Measurements from ENCODE around the gene SLC29A2. TPM values are rescaled to one million over a fixed set of nuclear protein-coding genes. Genes with fewer than 3 reads are reported as not detected.
"Not testable (repeated sequence)": the region's sequence is repeated elsewhere in the genome, so short reads cannot be mapped to it uniquely, and the experiment has no call there.

SLC29A2 gene
- total and polyA plus RNA-seq, 2 donors = 1.1 to 2.1 TPM

DNA sequence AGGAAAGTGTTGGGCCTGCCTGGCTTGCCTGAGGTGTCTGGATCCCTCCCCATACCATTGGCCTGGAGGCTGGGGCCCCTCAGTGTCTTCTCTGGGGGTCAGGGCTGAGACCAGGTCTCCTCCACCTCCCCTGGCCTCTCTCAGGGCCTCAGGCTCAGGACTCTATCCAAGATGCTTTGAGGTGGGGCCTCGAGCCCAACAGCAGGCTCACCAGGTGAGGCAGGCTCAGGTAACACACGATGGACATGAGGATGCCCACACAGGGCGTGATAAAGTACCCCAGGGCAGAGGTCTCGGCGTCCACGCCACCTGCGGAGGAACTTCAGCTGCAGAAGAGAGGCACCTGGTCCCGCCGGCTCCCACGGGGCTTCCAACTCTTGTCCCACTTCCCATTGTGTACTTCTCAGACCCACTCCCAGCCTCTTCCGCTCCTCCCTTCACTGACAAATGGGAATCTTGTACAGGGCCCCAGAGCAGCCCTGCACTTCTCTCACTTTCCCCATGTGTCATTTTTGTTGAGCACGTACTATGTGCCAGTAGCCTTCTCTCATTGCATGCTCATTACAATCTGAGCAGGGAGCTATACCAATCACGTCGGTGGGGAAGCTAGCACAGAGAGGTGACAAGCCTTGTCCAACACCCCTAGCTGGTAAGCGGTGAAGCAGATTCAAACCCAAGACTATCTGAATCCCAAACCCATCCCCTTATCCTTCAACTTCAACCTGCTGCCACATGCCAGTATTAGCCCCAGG lies 3.8 kb downstream of the SLC29A2 start:
- Histone ChIP-seq H3K4me1 (ENCODE audit: insufficient read depth) (no peaks in the 10 kb centered on the region), H3K4me3 (ENCODE audit: low read depth, low read length) (no peak overlapping the region), H3K36me3 (ENCODE audit: insufficient read depth) (no peaks in the 10 kb centered on the region), H3K27ac (ENCODE audit: low read depth) (no peak overlapping the region)
- DNase-seq (ENCODE audit: extremely low spot score) = no peak
- WGBS = 89% methylated on average over 15 of the region's 15 CpGs

- Histone ChIP-seq H3K4me3 (ENCODE audit: low read depth, low read length) (no peak overlapping the region), H3K36me3 (ENCODE audit: insufficient read depth) (no peaks in the 10 kb centered on the region), H3K27ac (ENCODE audit: low read depth) (no peak overlapping the region), H3K4me1 (ENCODE audit: insufficient read depth) (no peaks in the 10 kb centered on the region)
- no peak for DNase-seq (ENCODE audit: extremely low spot score)
- WGBS = 95% methylated on average over 8 of the region's 8 CpGs
These were observed 4.6 kb downstream of the SLC29A2 start for GRCh38 chr11:66366844-66367477.

DNA sequence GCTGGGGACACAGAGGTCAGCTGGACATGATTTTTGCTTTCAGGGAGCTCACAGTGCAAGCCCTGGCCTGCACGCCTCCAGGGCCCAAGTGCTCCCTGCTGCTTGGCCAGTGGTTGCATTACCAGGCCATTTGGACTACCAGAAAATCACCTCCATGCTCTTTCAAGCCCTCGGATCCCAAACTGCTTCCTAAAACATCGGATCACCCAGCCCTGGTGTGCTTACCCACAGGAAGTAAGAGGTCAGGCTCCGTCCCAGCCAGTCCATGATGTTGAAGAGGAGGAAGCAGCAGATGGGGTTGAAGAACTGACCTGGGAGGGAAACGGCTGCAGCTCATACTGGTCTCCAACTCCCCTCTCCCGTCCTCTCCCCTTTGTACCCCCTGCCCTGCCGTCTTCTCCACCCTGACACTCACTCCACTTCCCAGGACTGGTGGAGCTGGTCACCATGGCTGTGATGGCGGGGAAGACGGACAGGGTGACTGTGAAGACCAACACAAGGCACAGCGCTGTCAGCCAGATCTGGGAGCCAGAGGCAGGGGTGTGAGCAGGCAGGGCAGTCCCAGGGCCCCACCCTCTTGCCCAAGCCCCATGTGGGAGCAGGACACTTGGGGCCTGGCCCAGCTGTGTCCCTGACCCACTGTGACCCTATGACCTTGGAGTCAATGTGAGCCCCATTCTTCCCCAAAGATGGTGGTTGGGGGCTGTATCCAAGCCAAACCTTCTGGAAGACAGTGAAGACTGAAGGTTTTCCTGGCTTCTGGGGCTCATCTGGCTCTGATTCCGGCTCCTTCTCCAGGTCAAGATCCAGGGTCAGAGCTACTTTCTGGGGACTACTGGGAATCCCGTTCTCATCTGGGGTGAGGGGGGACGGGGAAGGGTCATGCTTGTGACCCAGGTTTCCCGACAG lies 5.6 kb downstream of the SLC29A2 start:
- no peak for DNase-seq (ENCODE audit: extremely low spot score)
- Histone ChIP-seq H3K27ac (ENCODE audit: low read depth) (no peak overlapping the region), H3K4me1 (ENCODE audit: insufficient read depth) (no peaks in the 10 kb centered on the region), H3K4me3 (ENCODE audit: low read depth, low read length) (no peak overlapping the region), H3K36me3 (ENCODE audit: insufficient read depth) (no peaks in the 10 kb centered on the region)
- WGBS = 77% methylated on average over 14 of the region's 14 CpGs

GRCh38 chr11:66365166-66365565 lies 6.4 kb downstream of the SLC29A2 start:
- no peak overlapping the region for H3K27ac ChIP-seq (ENCODE audit: low read depth)
- 91% methylated on average over 6 of the region's 6 CpGs for WGBS
- H3K4me1 ChIP-seq (ENCODE audit: insufficient read depth) = no peaks in the 10 kb centered on the region
- no peak for DNase-seq (ENCODE audit: extremely low spot score)
- no peaks in the 10 kb centered on the region for H3K36me3 ChIP-seq (ENCODE audit: insufficient read depth)
- no peak overlapping the region for H3K4me3 ChIP-seq (ENCODE audit: low read depth, low read length)

GRCh38 chr11:66363805-66364535 lies 7.6 kb downstream of the SLC29A2 start:
- WGBS = 68% methylated on average over 15 of the region's 15 CpGs
- Histone ChIP-seq H3K27ac (ENCODE audit: low read depth) (no peak overlapping the region), H3K4me3 (ENCODE audit: low read depth, low read length) (no peak overlapping the region), H3K36me3 (ENCODE audit: insufficient read depth) (no peaks in the 10 kb centered on the region), H3K4me1 (ENCODE audit: insufficient read depth) (no peaks in the 10 kb centered on the region)
- DNase-seq (ENCODE audit: extremely low spot score) = no peak

DNA sequence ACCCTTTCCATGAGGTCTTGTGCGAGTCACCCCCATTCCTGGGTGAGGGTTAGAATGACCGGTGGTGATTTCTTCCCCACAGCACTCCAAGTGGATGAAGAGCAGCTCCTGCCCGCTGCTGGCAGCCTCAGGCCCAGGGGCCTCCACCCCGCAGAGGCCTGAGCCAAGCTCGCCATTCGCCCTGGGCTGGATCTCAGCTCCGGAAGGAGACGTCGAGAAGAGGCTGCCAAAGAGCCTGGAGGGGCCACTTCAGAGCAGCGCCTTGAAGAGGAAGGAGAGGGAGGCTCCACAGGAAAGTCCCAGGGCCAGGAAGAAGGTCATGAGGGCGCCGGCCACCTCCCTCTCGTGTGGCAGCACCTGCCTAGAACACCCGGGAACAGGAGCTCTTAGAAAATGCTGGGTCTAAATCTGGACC lies 8.4 kb downstream of the SLC29A2 start:
- no peak for DNase-seq (ENCODE audit: extremely low spot score)
- H3K4me1 ChIP-seq (ENCODE audit: insufficient read depth) = no peaks in the 10 kb centered on the region
- H3K36me3 ChIP-seq (ENCODE audit: insufficient read depth) = no peaks in the 10 kb centered on the region
- WGBS = 91% methylated on average over 14 of the region's 14 CpGs
- H3K27ac ChIP-seq (ENCODE audit: low read depth) = no peak overlapping the region
- H3K4me3 ChIP-seq (ENCODE audit: low read depth, low read length) = no peak overlapping the region

- H3K27ac ChIP-seq (ENCODE audit: low read depth) = no peak overlapping the region
- no peak for DNase-seq (ENCODE audit: extremely low spot score)
- 91% methylated on average over 9 of the region's 9 CpGs for WGBS
- H3K4me3 ChIP-seq (ENCODE audit: low read depth, low read length) = no peak overlapping the region
- no peaks in the 10 kb centered on the region for H3K4me1 ChIP-seq (ENCODE audit: insufficient read depth)
- H3K36me3 ChIP-seq (ENCODE audit: insufficient read depth) = no peaks in the 10 kb centered on the region
These were observed 8.9 kb downstream of the SLC29A2 start for GRCh38 chr11:66362481-66363147.

DNA sequence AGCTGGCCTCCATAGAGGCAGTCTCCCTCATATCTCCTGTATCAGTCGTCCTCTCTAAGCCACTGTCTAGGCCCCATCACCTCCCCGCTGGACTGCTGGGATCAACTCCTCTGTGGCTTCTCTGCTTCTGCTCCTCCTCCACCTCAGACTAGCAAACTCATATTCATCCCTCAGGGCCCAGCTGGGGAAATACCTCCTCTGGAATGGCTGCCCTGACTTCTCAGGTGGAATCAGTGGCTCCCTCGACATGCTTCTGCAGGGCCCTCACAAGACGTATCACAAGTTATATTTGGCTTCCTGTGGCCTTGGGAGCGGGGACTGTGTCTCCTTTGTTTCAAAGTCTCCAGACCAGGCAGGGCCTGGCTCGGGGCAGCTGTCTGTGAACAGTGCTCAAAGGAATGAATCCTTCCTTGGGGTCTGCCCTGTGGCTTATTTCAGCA lies 10.0 kb downstream of the SLC29A2 start:
- DNase-seq (ENCODE audit: extremely low spot score) = no peak

DNA sequence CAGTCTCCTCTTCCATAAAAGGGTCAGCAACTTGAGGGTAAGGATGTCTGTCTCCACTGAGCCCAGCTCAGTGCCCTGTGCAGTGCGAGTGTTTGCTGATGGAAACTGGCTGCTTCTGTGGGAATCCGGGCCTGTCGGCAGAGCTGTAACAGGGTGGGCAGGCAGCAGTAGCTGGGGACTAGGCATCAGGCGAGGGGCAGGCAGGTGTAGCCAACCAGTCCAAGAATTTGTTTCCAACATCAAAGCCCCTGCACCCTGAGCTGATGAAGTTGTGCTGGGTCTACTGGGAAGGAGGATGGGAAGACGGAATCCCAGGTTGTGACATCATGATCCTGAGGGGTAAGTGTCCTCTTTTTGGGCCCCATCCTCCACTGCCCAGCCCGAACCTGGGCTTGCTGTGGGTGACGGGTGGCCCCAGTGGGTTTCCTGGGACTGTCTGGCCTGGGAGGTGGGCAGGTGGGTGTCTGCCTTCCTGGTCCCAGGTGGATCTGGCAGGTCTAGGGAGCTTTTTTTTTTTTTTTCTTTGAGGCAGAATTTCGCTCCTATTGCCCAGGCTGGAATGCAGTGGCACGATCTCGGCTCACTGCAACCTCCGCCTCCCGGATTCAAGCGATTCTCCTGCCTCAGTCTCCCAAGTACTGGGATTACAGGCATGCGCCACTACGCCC lies 11.0 kb downstream of the SLC29A2 start:
- no peak for DNase-seq (ENCODE audit: extremely low spot score)

More for the DNA sequence above, 10.0 kb downstream of the SLC29A2 start:
- H3K4me3 ChIP-seq (ENCODE audit: low read depth, low read length) = no peak overlapping the region
- no peaks in the 10 kb centered on the region for H3K36me3 ChIP-seq (ENCODE audit: insufficient read depth)
- H3K27ac ChIP-seq (ENCODE audit: low read depth) = no peak overlapping the region
- 81% methylated on average over 6 of the region's 6 CpGs for WGBS
- no peaks in the 10 kb centered on the region for H3K4me1 ChIP-seq (ENCODE audit: insufficient read depth)

GRCh38 chr11:66359662-66360087 lies 11.9 kb downstream of the SLC29A2 start:
- no peak overlapping the region for H3K4me3 ChIP-seq (ENCODE audit: low read depth, low read length)
- H3K4me1 ChIP-seq (ENCODE audit: insufficient read depth) = no peaks in the 10 kb centered on the region
- H3K27ac ChIP-seq (ENCODE audit: low read depth) = no peak overlapping the region
- DNase-seq (ENCODE audit: extremely low spot score) = no peak
- WGBS = 66% methylated on average over 3 of the region's 3 CpGs
- H3K36me3 ChIP-seq (ENCODE audit: insufficient read depth) = no peaks in the 10 kb centered on the region

More for the DNA sequence above, 11.0 kb downstream of the SLC29A2 start:
- Histone ChIP-seq H3K4me1 (ENCODE audit: insufficient read depth) (no peaks in the 10 kb centered on the region), H3K36me3 (ENCODE audit: insufficient read depth) (no peaks in the 10 kb centered on the region), H3K27ac (ENCODE audit: low read depth) (no peak overlapping the region), H3K4me3 (ENCODE audit: low read depth, low read length) (no peak overlapping the region)
- 95% methylated on average over 15 of the region's 15 CpGs for WGBS

DNA sequence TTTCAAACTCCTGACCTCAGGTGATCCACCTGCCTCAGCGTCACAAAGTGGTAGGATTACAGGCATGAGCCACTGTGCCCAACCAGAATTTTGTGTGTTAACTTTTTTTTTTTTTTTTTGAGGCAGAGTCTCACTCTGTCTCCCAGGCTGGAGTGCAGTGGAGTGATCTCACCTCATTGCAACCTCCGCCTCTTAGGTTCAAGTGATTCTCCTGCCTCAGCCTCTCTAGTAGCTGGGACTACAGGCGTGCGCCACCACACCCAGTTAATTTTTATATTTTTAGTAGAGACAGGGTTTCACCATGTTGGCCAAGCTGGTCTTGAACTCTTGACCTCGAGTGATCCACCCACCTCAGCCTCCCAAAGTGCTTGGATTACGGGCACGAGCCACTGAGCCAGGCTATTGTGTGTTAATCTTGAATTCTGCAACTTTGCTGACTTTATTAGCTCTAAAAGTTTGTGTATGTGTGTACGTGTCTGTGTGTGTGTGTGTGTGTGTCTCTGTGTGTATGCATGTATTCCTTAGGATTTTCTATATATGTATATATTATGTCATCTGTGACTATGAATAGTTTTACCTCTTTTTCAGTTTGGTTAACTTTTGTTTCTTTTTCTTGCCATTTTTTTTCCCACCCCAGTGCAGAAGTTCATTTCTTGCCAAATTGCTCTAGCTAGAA lies 20.9 kb downstream of the SLC29A2 start:
- not testable (repeated sequence) for DNase-seq (ENCODE audit: extremely low spot score); H3K4me1 ChIP-seq (ENCODE audit: insufficient read depth); H3K4me3 ChIP-seq (ENCODE audit: low read depth, low read length); H3K27ac ChIP-seq (ENCODE audit: low read depth); H3K36me3 ChIP-seq (ENCODE audit: insufficient read depth)
- WGBS = 85% methylated on average over 8 of the region's 8 CpGs

DNA sequence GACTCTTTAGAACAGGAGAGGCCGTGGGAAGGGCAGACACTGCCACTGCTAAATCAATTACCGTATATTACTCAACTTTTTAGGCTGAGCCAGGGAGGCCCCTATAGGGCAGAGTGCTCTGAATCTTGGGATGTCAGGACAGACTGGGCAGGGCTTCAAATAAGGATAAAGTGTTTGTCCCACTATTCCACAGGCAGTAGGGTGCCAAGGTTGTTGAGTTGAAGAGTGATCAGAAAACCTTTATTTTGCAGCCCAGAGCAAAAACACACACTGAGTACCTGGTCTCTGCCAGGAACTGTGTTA lies 22.5 kb downstream of the SLC29A2 start:
- 62% methylated on average over 2 of the region's 2 CpGs for WGBS
- no peak overlapping the region for H3K4me3 ChIP-seq (ENCODE audit: low read depth, low read length)

More for the DNA sequence above, 22.5 kb downstream of the SLC29A2 start:
- no peak overlapping the region for H3K27ac ChIP-seq (ENCODE audit: low read depth)
- H3K36me3 ChIP-seq (ENCODE audit: insufficient read depth) = no peaks in the 10 kb centered on the region
- H3K4me1 ChIP-seq (ENCODE audit: insufficient read depth) = peaks cover 1% of the 10 kb centered on the region
- no peak for DNase-seq (ENCODE audit: extremely low spot score)
